Upper lobe of left lung (tissue), 6 donors: Measurements from ENCODE around the gene NLRP9. TPM values are rescaled to one million over a fixed set of nuclear protein-coding genes. Genes with fewer than 3 reads are reported as not detected.

ENCODE experiments used
- ATAC-seq, 2 donors: fragments of 200-7000 bp; cut with Tn5 transposase; one replicate each; pipeline ENCODE4 v1.9.1; 2022; ENCODE audit warnings: mild to moderate bottlenecking in 2 of 2, moderate library complexity in 2 of 2; ENCODE audit not compliant: low FRiP score in 2 of 2
- DNase-seq, 2 donors: peaks; one replicate each; pipeline ENCODE4 v3.0.0-alpha.2; 2019 to 2020
- H3K27ac ChIP-seq, 4 donors: fragments of 200-600 bp; sonication (generic); one replicate each; pipeline ENCODE4 v1.5.1; 2016 to 2019
- H3K27me3 ChIP-seq, 4 donors: fragments of 200-600 bp; sonication (generic); one replicate each; pipeline ENCODE4 v1.5.1; 2017 to 2019
- H3K36me3 ChIP-seq, 4 donors: fragments of 200-600 bp; sonication (generic); one replicate each; pipeline ENCODE4 v1.5.1; 2016 to 2019
- H3K4me1 ChIP-seq, 4 donors: fragments of 200-600 bp; sonication (generic); one replicate each; pipeline ENCODE4 v1.5.1; 2018 to 2019
- H3K4me3 ChIP-seq, 4 donors: fragments of 200-600 bp; sonication (generic); one replicate each; pipeline ENCODE4 v1.5.1; 2017 to 2019; ENCODE audit warnings: mild to moderate bottlenecking in 2 of 4, moderate library complexity in 1 of 4
- H3K9me3 ChIP-seq, 4 donors: fragments of 200-600 bp; sonication (generic); one replicate each; pipeline ENCODE4 v1.5.1; 2018 to 2019
- EP300 ChIP-seq, 4 donors: sonication (generic); formaldehyde crosslinking; IDR thresholded peaks; one replicate each; pipeline ENCODE4 v1.5.1; 2017; ENCODE audit warnings: antibody characterized with exemption in 4 of 4, control low read depth in 2 of 4
- POLR2A ChIP-seq, 4 donors: fragments of 450-650 bp; IDR thresholded peaks; one replicate each; pipeline ENCODE4 v1.5.1; 2016 to 2017; ENCODE audit warnings: antibody characterized with exemption in 4 of 4, mild to moderate bottlenecking in 2 of 4
- POLR2AphosphoS5 ChIP-seq, 2 donors: sonication (generic); formaldehyde crosslinking; IDR thresholded peaks; one replicate each; pipeline ENCODE4 v1.5.1; 2017; ENCODE audit warnings: antibody characterized with exemption in 2 of 2
- WGBS, 2 donors: methylation state at CpG; one replicate each; pipeline ENCODE4 v1.1.5; 2017 to 2018; 5-methylcytosine and 5-hydroxymethylcytosine counted together
- total RNA-seq, 6 donors: library from RNA; depleted of rRNA in 4 of 6; stranded (reverse); fragments of >200 nt in 4 of 6; gene quantifications; one replicate each; pipeline versions ENCODE4 v1.1.0 to v1.2.1, GENCODE V29; 2016 to 2021
- TF ChIP-seq, protein P1 (sequence below), 6 experiments: fragments of 450-650 bp in 4 of 6; fragments of 200-600 bp in 2 of 6; sonication (generic) in 2 of 6; IDR thresholded peaks; one replicate each; pipeline ENCODE4 v1.5.1; 2016 to 2019; ENCODE audit warnings: antibody characterized with exemption in 6 of 6
- donor health status: DM: no; HTN: no; CAD: no; lungs with moderate emphysema.
- donor health status: DM: no; HTN: yes; CAD: no; lungs with severe emphysema.

The NLRP9 gene
- total RNA-seq, 6 donors from 2014 or later, result not detected

DNA sequence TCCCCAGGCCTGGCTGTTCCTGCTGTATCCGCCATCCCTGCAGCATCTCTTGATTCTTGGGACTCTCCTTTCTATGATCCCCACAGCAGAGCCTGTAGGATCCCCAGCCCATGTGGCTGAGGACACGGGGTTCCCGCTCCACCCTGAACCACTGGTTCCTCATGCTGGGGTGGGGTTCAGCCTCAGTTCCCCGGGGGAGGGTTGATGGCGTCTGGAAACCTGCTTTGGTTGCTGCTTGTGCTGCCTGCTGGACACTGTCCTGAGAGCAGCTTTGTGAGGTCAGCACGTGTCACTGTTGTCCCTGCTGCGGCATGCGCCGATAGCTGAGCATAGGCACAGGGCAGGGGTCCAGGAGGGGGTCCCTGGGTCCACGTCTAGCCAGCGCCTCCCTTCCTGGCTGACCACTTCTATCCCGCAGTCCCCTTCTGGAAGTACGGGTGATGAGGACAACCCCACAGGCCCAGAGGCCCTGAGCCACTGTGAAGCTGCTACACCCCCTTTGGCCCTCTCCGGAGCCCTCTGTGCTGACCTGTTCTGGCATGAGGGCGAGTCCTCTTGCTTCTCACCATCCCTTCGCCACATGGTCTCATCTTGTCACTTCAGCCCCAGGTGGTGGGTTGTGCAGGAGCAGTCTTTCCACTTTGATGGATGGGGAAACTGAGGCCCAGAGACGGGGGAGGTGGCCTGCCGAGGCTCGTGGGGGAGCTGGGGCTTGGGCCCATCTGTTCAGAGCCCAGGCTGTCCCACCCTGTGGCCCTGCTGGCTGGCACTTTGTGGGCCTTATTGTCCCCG is 57.7 kb downstream of the NLRP9 start:
- H3K9me3 ChIP-seq, result no peaks in the 10 kb centered on the region
- ATAC-seq (no peak), DNase-seq (no peak)
- H3K4me3 ChIP-seq, result no peak overlapping the region
- WGBS, 2 donors, result 94% methylated on average over 7 to 20 of the region's 20 CpGs
- H3K4me1 ChIP-seq, result peaks cover 41 to 79% (median 50%) of the 10 kb centered on the region in 4 donors
- H3K36me3 ChIP-seq, result peaks cover 17 to 68% (median 41%) of the 10 kb centered on the region in 4 donors
- no peaks in the 10 kb centered on the region for H3K27me3 ChIP-seq
- H3K27ac ChIP-seq, result no peak overlapping the region
- no peak for TF ChIP-seq POLR2A (IDR thresholded peaks at IDR 0.05)
- TF ChIP-seq POLR2AphosphoS5 (IDR thresholded peaks at IDR 0.05), result no peak
- TF ChIP-seq, protein P1, sequence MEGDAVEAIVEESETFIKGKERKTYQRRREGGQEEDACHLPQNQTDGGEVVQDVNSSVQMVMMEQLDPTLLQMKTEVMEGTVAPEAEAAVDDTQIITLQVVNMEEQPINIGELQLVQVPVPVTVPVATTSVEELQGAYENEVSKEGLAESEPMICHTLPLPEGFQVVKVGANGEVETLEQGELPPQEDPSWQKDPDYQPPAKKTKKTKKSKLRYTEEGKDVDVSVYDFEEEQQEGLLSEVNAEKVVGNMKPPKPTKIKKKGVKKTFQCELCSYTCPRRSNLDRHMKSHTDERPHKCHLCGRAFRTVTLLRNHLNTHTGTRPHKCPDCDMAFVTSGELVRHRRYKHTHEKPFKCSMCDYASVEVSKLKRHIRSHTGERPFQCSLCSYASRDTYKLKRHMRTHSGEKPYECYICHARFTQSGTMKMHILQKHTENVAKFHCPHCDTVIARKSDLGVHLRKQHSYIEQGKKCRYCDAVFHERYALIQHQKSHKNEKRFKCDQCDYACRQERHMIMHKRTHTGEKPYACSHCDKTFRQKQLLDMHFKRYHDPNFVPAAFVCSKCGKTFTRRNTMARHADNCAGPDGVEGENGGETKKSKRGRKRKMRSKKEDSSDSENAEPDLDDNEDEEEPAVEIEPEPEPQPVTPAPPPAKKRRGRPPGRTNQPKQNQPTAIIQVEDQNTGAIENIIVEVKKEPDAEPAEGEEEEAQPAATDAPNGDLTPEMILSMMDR (IDR thresholded peaks at IDR 0.05), result no peak
- TF ChIP-seq EP300 (IDR thresholded peaks at IDR 0.05), result no peak

DNA sequence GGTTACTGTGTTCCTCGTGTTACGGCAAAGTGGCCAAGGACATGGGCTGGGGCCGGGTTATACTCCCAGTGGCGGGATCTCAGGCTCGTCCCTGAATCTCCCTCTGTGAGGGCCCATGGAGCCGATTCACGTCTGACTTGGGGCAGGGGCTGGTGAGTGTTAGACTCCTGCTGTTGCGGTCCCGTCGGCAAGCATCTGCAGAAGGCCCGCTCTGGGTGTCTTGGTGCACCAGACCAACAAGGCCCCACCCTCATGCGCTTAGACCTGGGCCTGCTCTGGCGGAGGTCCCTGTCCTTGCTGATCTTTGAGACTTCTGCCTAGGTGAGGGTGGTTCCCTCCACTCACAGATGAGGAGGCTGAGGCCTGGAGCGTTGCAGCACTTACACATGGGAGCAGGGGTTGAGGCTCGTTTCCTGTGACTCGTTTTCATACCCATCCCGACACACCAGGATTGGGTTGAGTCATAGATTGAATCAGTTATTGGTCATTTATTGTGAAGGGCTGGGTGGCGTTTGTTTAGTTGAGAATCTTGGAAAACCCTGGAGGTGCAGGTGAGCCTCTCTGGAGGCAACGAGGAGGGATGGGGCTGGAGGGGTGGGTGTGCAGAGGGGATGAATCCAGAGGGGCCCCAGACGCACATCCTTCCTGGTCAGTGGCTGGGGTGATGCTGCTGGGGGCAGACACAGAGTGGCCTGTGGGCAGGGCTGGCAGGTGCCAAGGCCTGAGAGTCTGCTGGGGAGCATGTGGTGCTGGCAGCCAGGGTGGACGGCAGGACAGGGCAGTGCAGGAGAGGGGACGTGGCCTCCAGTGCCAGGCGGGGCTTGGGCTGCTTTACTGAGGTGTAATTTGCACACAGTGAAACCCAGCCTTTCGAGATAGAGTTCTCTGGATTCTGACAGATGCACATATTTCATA is 58.6 kb downstream of the NLRP9 start:
- 90% methylated on average over 13 to 24 of the region's 24 CpGs for WGBS, 2 donors
- no peaks in the 10 kb centered on the region for H3K9me3 ChIP-seq
- no peak overlapping the region for H3K27ac ChIP-seq
- DNase-seq, result no peak
- no peak overlapping the region for H3K4me3 ChIP-seq
- H3K4me1 ChIP-seq, result peaks cover 37 to 72% (median 49%) of the 10 kb centered on the region in 4 donors
- H3K27me3 ChIP-seq, result no peaks in the 10 kb centered on the region
- TF ChIP-seq EP300 (IDR thresholded peaks at IDR 0.05) (no peak), POLR2AphosphoS5 (IDR thresholded peaks at IDR 0.05) (no peak), POLR2A (IDR thresholded peaks at IDR 0.05) (no peak)
- TF ChIP-seq, protein P1 (IDR thresholded peaks at IDR 0.05), result no peak
- peaks cover 13 to 59% (median 34%) of the 10 kb centered on the region in 4 donors for H3K36me3 ChIP-seq
- ATAC-seq, result no peak

DNA sequence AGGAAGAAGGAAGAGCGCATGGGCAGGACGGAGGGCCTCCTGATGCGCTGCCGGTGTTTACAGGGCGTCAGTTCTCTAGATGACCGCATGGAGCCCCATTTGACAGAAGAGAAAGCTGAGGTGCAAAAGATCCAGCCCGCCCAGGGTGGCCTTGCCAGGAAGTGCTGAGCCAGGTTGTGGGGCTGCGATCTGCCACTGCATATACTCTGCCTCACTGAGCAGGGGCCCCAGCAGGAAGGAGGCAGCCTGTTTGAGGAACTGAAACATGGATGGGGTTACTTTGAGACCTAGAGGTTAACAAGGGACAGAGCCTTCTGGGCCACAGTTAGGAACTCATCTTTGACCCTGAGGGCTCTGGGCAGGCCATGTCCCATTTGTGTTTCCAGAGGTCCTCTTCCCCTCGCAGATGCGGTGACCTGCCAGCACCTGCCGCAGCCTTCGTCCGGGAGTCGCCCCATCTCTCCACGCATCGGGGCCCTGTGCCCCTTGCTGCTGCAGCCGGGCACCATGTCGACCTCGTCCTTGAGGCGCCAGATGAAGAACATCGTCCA is 60.0 kb downstream of the NLRP9 start:
- peak overlapping the region in 3 of 4 donors; percentile 40 to 61 (median 42) for H3K27ac ChIP-seq
- H3K9me3 ChIP-seq, result no peaks in the 10 kb centered on the region
- TF ChIP-seq, protein P1 (IDR thresholded peaks at IDR 0.05), result no peak
- no peak for TF ChIP-seq POLR2AphosphoS5 (IDR thresholded peaks at IDR 0.05)
- no peak for TF ChIP-seq POLR2A (IDR thresholded peaks at IDR 0.05)
- TF ChIP-seq EP300 (IDR thresholded peaks at IDR 0.05), result no peak
- H3K36me3 ChIP-seq, result peaks cover 13 to 59% (median 43%) of the 10 kb centered on the region in 4 donors
- no peaks in the 10 kb centered on the region for H3K27me3 ChIP-seq
- peaks cover 36 to 79% (median 49%) of the 10 kb centered on the region in 4 donors for H3K4me1 ChIP-seq
- DNase-seq, result peak; percentile 48 to 78
- peak; percentile 40 to 57 for ATAC-seq
- H3K4me3 ChIP-seq, result no peak overlapping the region
- WGBS, 2 donors, result 79 to 85% methylated on average over 12 to 20 of the region's 21 CpGs

DNA sequence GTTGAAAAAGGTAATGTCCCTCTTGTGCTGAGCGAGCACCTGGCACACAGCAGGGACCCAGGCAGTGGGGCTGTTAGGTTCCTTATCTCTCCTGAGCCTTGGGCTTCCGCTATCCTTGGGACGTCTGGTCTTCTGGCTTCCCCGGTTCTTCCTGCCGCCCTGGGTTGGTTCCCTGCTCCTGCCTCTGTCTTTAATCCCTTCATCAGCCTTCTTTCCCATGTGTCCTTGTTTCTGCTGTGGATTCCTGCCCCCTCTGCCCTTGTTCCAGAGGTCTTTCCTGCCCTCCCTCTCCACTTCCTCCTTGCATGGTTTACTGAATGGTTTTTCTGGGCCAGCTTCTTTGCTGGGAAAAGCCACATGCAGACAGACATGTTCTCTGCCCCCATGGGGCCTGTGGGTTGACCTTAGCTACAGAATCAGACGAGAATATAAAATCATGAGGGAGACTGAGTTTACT is 60.6 kb downstream of the NLRP9 start:
- Histone ChIP-seq H3K9me3 (no peaks in the 10 kb centered on the region), H3K27me3 (no peaks in the 10 kb centered on the region), H3K36me3 (peaks cover 13 to 56% (median 44%) of the 10 kb centered on the region in 4 donors), H3K27ac (peak overlapping the region in 3 of 4 donors; percentile 40 to 61 (median 42)), H3K4me3 (no peak overlapping the region), H3K4me1 (peaks cover 36 to 79% (median 48%) of the 10 kb centered on the region in 4 donors)
- TF ChIP-seq EP300 (IDR thresholded peaks at IDR 0.05), result no peak
- TF ChIP-seq POLR2AphosphoS5 (IDR thresholded peaks at IDR 0.05), result no peak
- TF ChIP-seq, protein P1 (IDR thresholded peaks at IDR 0.05), result no peak
- no peak for TF ChIP-seq POLR2A (IDR thresholded peaks at IDR 0.05)
- no peak for ATAC-seq
- DNase-seq, result no peak
- WGBS, 2 donors, result 62 to 63% methylated on average over 6 of the region's 6 CpGs
